Measurements from ENCODE around the gene PPRC1. TPM values are rescaled to one million over a fixed set of nuclear protein-coding genes. Genes with fewer than 3 reads are reported as not detected.

Gene PPRC1
- total RNA-seq, 1 donor from 2014 or later = 10.0 TPM

- no peak for FAIRE-seq
- DNase-seq (ENCODE audit: low read depth) = no peak
- Histone ChIP-seq H3K4me3 (ENCODE audit: low read depth, low read length) (no peak overlapping the region), H3K36me3 (ENCODE audit: control insufficient read depth, insufficient read depth, low read length) (peaks cover 32% of the 10 kb centered on the region), H3K27me3 (ENCODE audit: control insufficient read depth, insufficient read depth, low read length) (no peaks in the 10 kb centered on the region)
- TF ChIP-seq CTCF (IDR thresholded peaks at IDR 0.05; ENCODE audit: insufficient read depth, low read length, severe bottlenecking) = no peak
These were observed 30.6 kb downstream of the PPRC1 start for GRCh38 chr10:102163342-102163989.

GRCh38 chr10:102167861-102168260 is 35.0 kb downstream of the PPRC1 start:
- Histone ChIP-seq H3K4me3 (ENCODE audit: low read depth, low read length) (no peak overlapping the region), H3K36me3 (ENCODE audit: control insufficient read depth, insufficient read depth, low read length) (peaks cover 3% of the 10 kb centered on the region), H3K27me3 (ENCODE audit: control insufficient read depth, insufficient read depth, low read length) (no peaks in the 10 kb centered on the region)
- FAIRE-seq (no peak), DNase-seq (ENCODE audit: low read depth) (no peak)
- no peak for TF ChIP-seq CTCF (IDR thresholded peaks at IDR 0.05; ENCODE audit: insufficient read depth, low read length, severe bottlenecking)

- Histone ChIP-seq H3K4me3 (ENCODE audit: low read depth, low read length) (no peak overlapping the region), H3K36me3 (ENCODE audit: control insufficient read depth, insufficient read depth, low read length) (no peaks in the 10 kb centered on the region), H3K27me3 (ENCODE audit: control insufficient read depth, insufficient read depth, low read length) (no peaks in the 10 kb centered on the region)
- FAIRE-seq (no peak), DNase-seq (ENCODE audit: low read depth) (no peak)
- no peak for TF ChIP-seq CTCF (IDR thresholded peaks at IDR 0.05; ENCODE audit: insufficient read depth, low read length, severe bottlenecking)
These were observed 37.8 kb downstream of the PPRC1 start for GRCh38 chr10:102170602-102171001.

DNA sequence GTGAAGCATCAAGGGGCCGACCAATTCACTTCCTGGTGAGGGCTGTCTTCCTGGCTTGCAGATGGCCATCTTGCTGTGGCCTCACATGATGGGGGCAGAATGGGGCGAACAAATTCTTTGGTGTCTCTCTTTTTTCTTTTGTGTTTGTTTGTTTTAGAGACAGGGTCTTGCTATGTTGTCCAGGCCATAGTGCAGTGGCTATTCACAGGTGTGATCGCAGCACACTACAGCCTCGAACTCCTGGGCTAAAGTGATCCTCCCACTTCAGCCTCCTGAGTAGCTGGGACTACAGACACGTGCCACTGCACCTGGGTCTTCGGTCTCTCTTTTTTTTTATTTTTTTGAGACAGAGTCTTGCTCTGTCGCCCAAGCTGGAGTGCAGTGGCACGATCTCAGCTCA is 39.4 kb downstream of the PPRC1 start:
- no peaks in the 10 kb centered on the region for H3K27me3 ChIP-seq (ENCODE audit: control insufficient read depth, insufficient read depth, low read length)
- no peak for TF ChIP-seq CTCF (IDR thresholded peaks at IDR 0.05; ENCODE audit: insufficient read depth, low read length, severe bottlenecking)
- no peak overlapping the region for H3K4me3 ChIP-seq (ENCODE audit: low read depth, low read length)
- no peaks in the 10 kb centered on the region for H3K36me3 ChIP-seq (ENCODE audit: control insufficient read depth, insufficient read depth, low read length)
- DNase-seq (ENCODE audit: low read depth) = no peak
- FAIRE-seq = no peak

- DNase-seq (ENCODE audit: low read depth) (no peak), FAIRE-seq (no peak)
- no peak for TF ChIP-seq CTCF (IDR thresholded peaks at IDR 0.05; ENCODE audit: insufficient read depth, low read length, severe bottlenecking)
- no peak overlapping the region for H3K4me3 ChIP-seq (ENCODE audit: low read depth, low read length)
- H3K27me3 ChIP-seq (ENCODE audit: control insufficient read depth, insufficient read depth, low read length) = no peaks in the 10 kb centered on the region
- H3K36me3 ChIP-seq (ENCODE audit: control insufficient read depth, insufficient read depth, low read length) = no peaks in the 10 kb centered on the region
These were observed 42.6 kb downstream of the PPRC1 start for GRCh38 chr10:102175415-102175814.

DNA sequence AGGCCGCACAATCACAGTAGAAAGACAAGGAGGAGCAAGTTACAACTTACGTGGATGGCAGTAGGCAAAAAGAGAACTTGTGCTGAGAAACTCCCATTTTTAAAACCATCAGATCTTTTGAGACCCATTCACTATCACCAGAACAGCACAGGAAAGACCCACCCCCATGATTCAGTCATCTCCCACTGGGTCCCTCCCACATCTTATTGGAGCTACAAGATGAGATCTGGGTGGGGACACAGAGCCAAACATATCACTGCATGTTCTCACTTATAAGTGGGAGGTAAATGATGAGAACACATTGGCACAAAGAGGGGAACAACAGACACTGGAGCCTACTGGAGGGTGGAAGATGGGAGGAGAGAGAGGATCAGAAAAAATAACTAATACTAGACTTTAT is 51.8 kb downstream of the PPRC1 start:
- H3K4me3 ChIP-seq (ENCODE audit: low read depth, low read length) = no peak overlapping the region
- DNase-seq (ENCODE audit: low read depth) (no peak), FAIRE-seq (no peak)
- peaks cover 2% of the 10 kb centered on the region for H3K27me3 ChIP-seq (ENCODE audit: control insufficient read depth, insufficient read depth, low read length)
- H3K36me3 ChIP-seq (ENCODE audit: control insufficient read depth, insufficient read depth, low read length) = no peaks in the 10 kb centered on the region
- TF ChIP-seq CTCF (IDR thresholded peaks at IDR 0.05; ENCODE audit: insufficient read depth, low read length, severe bottlenecking) = no peak
